ENCODE measurements around the gene NLRP7.

NLRP7 gene

GRCh38 chr19:54889566-54889965 lies 57.8 kb downstream of the NLRP7 start:
- Histone ChIP-seq H3K9me2 (ENCODE audit: low read depth, low read length) (no peaks in the 10 kb centered on the region), H3K9ac (ENCODE audit: low read length) (no peak overlapping the region), H3K4me2 (ENCODE audit: low read length) (no peak overlapping the region), H3K79me2 (ENCODE audit: insufficient read depth, low read length) (no peaks in the 10 kb centered on the region), H3K9me3 (ENCODE audit: low read length) (no peaks in the 10 kb centered on the region), H2AFZ (ENCODE audit: low read length) (no peak overlapping the region), H3K4me1 (ENCODE audit: insufficient read depth, low read length, severe bottlenecking) (no peaks in the 10 kb centered on the region), H3K27me3 (ENCODE audit: insufficient read depth, low read length) (no peaks in the 10 kb centered on the region), H3F3A (ENCODE audit: insufficient read depth, low read length) (no peaks in the 10 kb centered on the region), H3K4me3 (ENCODE audit: low read depth, low read length, poor library complexity, severe bottlenecking) (no peak overlapping the region), H3K27ac (ENCODE audit: low read depth, low read length, poor library complexity, severe bottlenecking) (no peak overlapping the region), H3K36me3 (ENCODE audit: insufficient read depth, low read length) (no peaks in the 10 kb centered on the region), H4K20me1 (ENCODE audit: insufficient read depth, low read length) (no peaks in the 10 kb centered on the region)
- TF ChIP-seq CTCF (IDR thresholded peaks at IDR 0.05; ENCODE audit: low read length) (no peak), EZH2 (IDR thresholded peaks at IDR 0.05; ENCODE audit: borderline replicate concordance, low read length) (no peak)

- TF ChIP-seq CTCF (IDR thresholded peaks at IDR 0.05; ENCODE audit: low read length) (no peak), EZH2 (IDR thresholded peaks at IDR 0.05; ENCODE audit: borderline replicate concordance, low read length) (no peak)
- Histone ChIP-seq H4K20me1 (ENCODE audit: insufficient read depth, low read length) (no peaks in the 10 kb centered on the region), H3K4me2 (ENCODE audit: low read length) (no peak overlapping the region), H3K9me3 (ENCODE audit: low read length) (no peaks in the 10 kb centered on the region), H2AFZ (ENCODE audit: low read length) (no peak overlapping the region), H3K9ac (ENCODE audit: low read length) (no peak overlapping the region), H3K9me2 (ENCODE audit: low read depth, low read length) (no peaks in the 10 kb centered on the region), H3K4me1 (ENCODE audit: insufficient read depth, low read length, severe bottlenecking) (peaks cover 1% of the 10 kb centered on the region), H3F3A (ENCODE audit: insufficient read depth, low read length) (no peaks in the 10 kb centered on the region), H3K79me2 (ENCODE audit: insufficient read depth, low read length) (no peaks in the 10 kb centered on the region), H3K4me3 (ENCODE audit: low read depth, low read length, poor library complexity, severe bottlenecking) (no peak overlapping the region), H3K27me3 (ENCODE audit: insufficient read depth, low read length) (no peaks in the 10 kb centered on the region), H3K36me3 (ENCODE audit: insufficient read depth, low read length) (no peaks in the 10 kb centered on the region), H3K27ac (ENCODE audit: low read depth, low read length, poor library complexity, severe bottlenecking) (no peak overlapping the region)
Observed at GRCh38 chr19:54888239-54888638, 59.1 kb downstream of the NLRP7 start.

GRCh38 chr19:54883228-54883627 lies 64.1 kb downstream of the NLRP7 start:
- Histone ChIP-seq H3K27ac (ENCODE audit: low read depth, low read length, poor library complexity, severe bottlenecking) (no peak overlapping the region), H3K27me3 (ENCODE audit: insufficient read depth, low read length) (no peaks in the 10 kb centered on the region), H3K79me2 (ENCODE audit: insufficient read depth, low read length) (no peaks in the 10 kb centered on the region), H4K20me1 (ENCODE audit: insufficient read depth, low read length) (no peaks in the 10 kb centered on the region), H3K4me2 (ENCODE audit: low read length) (peak overlapping the region; percentile 17; the same call in 1 of the 2 replicates), H3K4me1 (ENCODE audit: insufficient read depth, low read length, severe bottlenecking) (peaks cover 6% of the 10 kb centered on the region), H3K36me3 (ENCODE audit: insufficient read depth, low read length) (no peaks in the 10 kb centered on the region), H3K9ac (ENCODE audit: low read length) (no peak overlapping the region), H3K4me3 (ENCODE audit: low read depth, low read length, poor library complexity, severe bottlenecking) (no peak overlapping the region), H3K9me2 (ENCODE audit: low read depth, low read length) (no peaks in the 10 kb centered on the region), H3F3A (ENCODE audit: insufficient read depth, low read length) (no peaks in the 10 kb centered on the region), H2AFZ (ENCODE audit: low read length) (0 out of 2 replicates have a peak overlapping the region, but pooled peaks have one; percentile 50), H3K9me3 (ENCODE audit: low read length) (no peaks in the 10 kb centered on the region)
- TF ChIP-seq CTCF (IDR thresholded peaks at IDR 0.05; ENCODE audit: low read length), result no peak
- no peak for TF ChIP-seq EZH2 (IDR thresholded peaks at IDR 0.05; ENCODE audit: borderline replicate concordance, low read length)

Measured in OCI-LY1 (cell line).